H1 (cell line): ENCODE data around the gene TAF10. TPM values are rescaled to one million over a fixed set of nuclear protein-coding genes. Genes with fewer than 3 reads are reported as not detected.

Source experiments
- ASH2L ChIP-seq: fragments of 200-600, 300-600 bp; sonication (generic); IDR thresholded peaks from one replicate; pipeline ENCODE4 v1.7.1; 2017; ENCODE audit warnings: low read length
- CEBPB ChIP-seq: IDR thresholded peaks from 2 replicates; pipeline ENCODE4 v1.6.1; 2012; ENCODE audit warnings: low read depth, low read length
- EGR1 ChIP-seq: IDR thresholded peaks from 2 replicates; pipeline ENCODE4 v1.6.1; 2011; ENCODE audit warnings: low read depth, low read length, borderline replicate concordance
- JUN ChIP-seq: IDR thresholded peaks from 2 replicates; pipeline ENCODE4 v1.6.1; 2011; ENCODE audit warnings: low read depth, mild to moderate bottlenecking, improper control_type of control experiment, low read length
- JUND ChIP-seq: IDR thresholded peaks from 2 replicates; pipeline ENCODE4 v1.6.1; 2011; ENCODE audit warnings: mild to moderate bottlenecking, improper control_type of control experiment, low read length
- KDM1A ChIP-seq: fragments of 200-600, 300-600 bp; sonication (generic); IDR thresholded peaks from 2 replicates; pipeline ENCODE4 v1.7.1; 2016; ENCODE audit warnings: mild to moderate bottlenecking, low read length, borderline replicate concordance
- POLR2A ChIP-seq, 2 experiments: IDR thresholded peaks; 1 replicate in 1 of 2; 2 replicates in 1 of 2; pipeline ENCODE4 v1.6.1; 2011; ENCODE audit warnings: low read depth in 2 of 2, low read length in 2 of 2, mild to moderate bottlenecking in 2 of 2; ENCODE audit errors: control extremely low read depth in 1 of 2
- POLR2AphosphoS5 ChIP-seq: IDR thresholded peaks from 2 replicates; pipeline ENCODE4 v1.6.1; 2011; ENCODE audit warnings: low read depth, low read length
- RAD21 ChIP-seq, 2 experiments: IDR thresholded peaks in 1 of 2; conservative IDR thresholded peaks in 1 of 2; 2 replicates each; pipeline ENCODE4 v1.6.1; 2011; ENCODE audit warnings: low read depth in 2 of 2, low read length in 2 of 2, improper control_type of control experiment in 1 of 2, inconsistent platforms in 1 of 2, mild to moderate bottlenecking in 1 of 2, moderate library complexity in 1 of 2
- SP1 ChIP-seq: IDR thresholded peaks from 2 replicates; pipeline ENCODE4 v1.6.1; 2011; ENCODE audit warnings: low read depth, low read length
- SP4 ChIP-seq: IDR thresholded peaks from 2 replicates; pipeline ENCODE4 v1.6.1; 2012; ENCODE audit warnings: low read length, inconsistent platforms
- SRF ChIP-seq: IDR thresholded peaks from 2 replicates; pipeline ENCODE4 v1.6.1; 2011; ENCODE audit warnings: mild to moderate bottlenecking, low read depth, low read length, moderate library complexity
- TAF1 ChIP-seq: IDR thresholded peaks from 2 replicates; pipeline ENCODE4 v1.6.1; 2011; ENCODE audit warnings: mild to moderate bottlenecking, low read depth, low read length
- TAF7 ChIP-seq: optimal IDR thresholded peaks from 2 replicates; pipeline ENCODE3; 2011; ENCODE audit warnings: low read depth, mild to moderate bottlenecking, inconsistent platforms, low read length, moderate library complexity, borderline replicate concordance
- TBP ChIP-seq: IDR thresholded peaks from 2 replicates; pipeline ENCODE4 v1.6.1; 2011; ENCODE audit warnings: low read depth, low read length, improper control_type of control experiment
- TCF12 ChIP-seq: IDR thresholded peaks from 2 replicates; pipeline ENCODE4 v1.6.1; 2011; ENCODE audit warnings: low read depth, mild to moderate bottlenecking, low read length
- TEAD4 ChIP-seq: IDR thresholded peaks from 2 replicates; pipeline ENCODE4 v1.6.1; 2012; ENCODE audit warnings: low read depth, low read length, inconsistent platforms, mixed read lengths
- ZNF274 ChIP-seq: IDR thresholded peaks from 2 replicates; pipeline ENCODE4 v1.7.0; 2012; ENCODE audit warnings: low read length, borderline replicate concordance; ENCODE audit errors: extremely low read depth
- polyA plus RNA-seq, 7 experiments: library from polyadenylated mRNA; depleted of rRNA in 3 of 7; stranded (reverse) in 5 of 7; unstranded in 2 of 7; fragments of >200 nt in 5 of 7; fragments of 200-250 nt in 2 of 7; gene quantifications; 1 replicate in 5 of 7; 2 replicates in 1 of 7; 4 replicates in 1 of 7; pipeline versions ENCODE4 v1.2.1 to v1.2.3, GENCODE V29; 2011 to 2013; ENCODE audit warnings: missing spikeins in 2 of 7, mixed read lengths in 2 of 7
- total RNA-seq: library from RNA; stranded (reverse); fragmentation: NEBNext Ultra II Directional; extraction: Animal tissue kit (Norgen Biotek cat#: 25700); gene quantifications from 2 replicates; pipeline ENCODE4 v1.2.1, GENCODE V29; 2021
- TF ChIP-seq, protein P1 (sequence below): IDR thresholded peaks from 2 replicates; pipeline ENCODE4 v1.6.1; 2012; ENCODE audit warnings: low read length, inconsistent platforms
- TF ChIP-seq, protein P2 (sequence below): IDR thresholded peaks from 2 replicates; pipeline ENCODE4 v1.6.1; 2011; ENCODE audit warnings: low read depth, mild to moderate bottlenecking, low read length; ENCODE audit not compliant: insufficient read depth

The TAF10 gene
- total and polyA plus RNA-seq, 2 of the 8 experiments (the other 6 are each of a cell fraction or from before 2014, with no cell fraction given), result 128 to 213 TPM

DNA sequence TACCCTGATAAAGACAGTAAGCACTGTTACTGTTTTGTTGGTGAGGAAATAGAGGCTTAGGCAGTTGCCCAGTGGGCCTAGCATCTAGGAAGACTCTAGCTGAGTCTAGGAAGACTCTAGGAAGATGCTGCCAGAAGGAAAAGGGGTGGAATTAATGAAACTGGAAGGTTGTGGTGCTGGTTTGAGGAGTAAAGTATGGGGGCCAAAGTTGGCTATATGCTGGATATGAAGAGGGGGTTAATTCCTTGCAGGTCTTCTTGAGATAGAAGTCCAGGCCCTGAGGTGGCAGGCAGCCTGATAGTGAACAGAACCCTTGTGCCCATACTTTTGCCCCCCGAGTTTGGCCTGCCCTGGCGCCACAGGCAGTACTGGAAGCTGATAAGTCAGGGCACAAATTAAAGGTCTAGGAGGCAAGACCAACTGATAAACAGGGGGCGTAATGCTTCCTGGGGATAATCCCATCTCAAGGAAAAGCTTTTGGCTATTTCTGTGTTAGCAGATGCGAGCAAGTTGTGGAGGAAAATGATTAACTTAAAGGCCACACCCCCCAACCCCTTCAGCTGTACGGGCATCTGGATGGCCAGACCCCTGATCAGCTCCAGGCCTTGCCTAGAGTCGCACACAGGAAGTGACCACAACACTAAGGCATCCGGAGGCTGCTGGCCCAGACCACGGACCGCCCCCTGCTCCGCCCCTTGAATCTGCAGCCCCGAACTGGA is 5.4 kb downstream of the TAF10 start (continued):
- peak; percentile 74 for TF ChIP-seq TBP
- TF ChIP-seq SP4, result no peak
- TF ChIP-seq, protein P1, sequence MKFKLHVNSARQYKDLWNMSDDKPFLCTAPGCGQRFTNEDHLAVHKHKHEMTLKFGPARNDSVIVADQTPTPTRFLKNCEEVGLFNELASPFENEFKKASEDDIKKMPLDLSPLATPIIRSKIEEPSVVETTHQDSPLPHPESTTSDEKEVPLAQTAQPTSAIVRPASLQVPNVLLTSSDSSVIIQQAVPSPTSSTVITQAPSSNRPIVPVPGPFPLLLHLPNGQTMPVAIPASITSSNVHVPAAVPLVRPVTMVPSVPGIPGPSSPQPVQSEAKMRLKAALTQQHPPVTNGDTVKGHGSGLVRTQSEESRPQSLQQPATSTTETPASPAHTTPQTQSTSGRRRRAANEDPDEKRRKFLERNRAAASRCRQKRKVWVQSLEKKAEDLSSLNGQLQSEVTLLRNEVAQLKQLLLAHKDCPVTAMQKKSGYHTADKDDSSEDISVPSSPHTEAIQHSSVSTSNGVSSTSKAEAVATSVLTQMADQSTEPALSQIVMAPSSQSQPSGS, result peak; percentile 72; the same call in 1 of the 2 replicates
- peak; percentile 38; the same call in 1 of the 2 replicates for TF ChIP-seq SP1
- TF ChIP-seq TEAD4, result 0 out of 2 replicates have a peak, but pooled peaks have one; percentile 55
- TF ChIP-seq TAF1, result peak; percentile 63
- TF ChIP-seq JUN, result peak; percentile 85
- TF ChIP-seq SRF, result peak; percentile 93; the same call in 1 of the 2 replicates
- TF ChIP-seq CEBPB, result no peak
- peak; percentile 44 for TF ChIP-seq ASH2L
- TF ChIP-seq RAD21 (IDR thresholded peaks at IDR 0.05 in 1 of 2, conservative IDR thresholded peaks at IDR 0.05 in 1 of 2; ENCODE audit: low read depth in 2 of 2, low read length in 2 of 2), result no peak
- TF ChIP-seq POLR2A (IDR thresholded peaks at IDR 0.05; ENCODE audit: control extremely low read depth in 1 of 2, low read depth in 2 of 2, low read length in 2 of 2), result peak; percentile 78 to 94
- TF ChIP-seq EGR1, result no peak
- TF ChIP-seq, protein P2, sequence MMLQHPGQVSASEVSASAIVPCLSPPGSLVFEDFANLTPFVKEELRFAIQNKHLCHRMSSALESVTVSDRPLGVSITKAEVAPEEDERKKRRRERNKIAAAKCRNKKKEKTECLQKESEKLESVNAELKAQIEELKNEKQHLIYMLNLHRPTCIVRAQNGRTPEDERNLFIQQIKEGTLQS, result no peak
- no peak for TF ChIP-seq ZNF274
- peak; percentile 94 for TF ChIP-seq JUND
- TF ChIP-seq POLR2AphosphoS5, result peak; percentile 95
- peak; percentile 85 for TF ChIP-seq TAF7
- TF ChIP-seq TCF12, result 0 out of 2 replicates have a peak, but pooled peaks have one; percentile 39
- no peak for TF ChIP-seq KDM1A
